T47D (cell line): ENCODE results near the gene LTA4H.

Source experiments
- DNase-seq, 2 experiments: peaks; one replicate each; pipeline versions ENCODE4 v3.0.0 to v3.0.0-alpha.2; 2011 to 2012; ENCODE audit warnings: low read depth in 1 of 2, low spot score in 1 of 2
- JUND ChIP-seq: IDR thresholded peaks from 2 replicates; pipeline ENCODE4 v1.6.1; 2012; ENCODE audit warnings: low read depth
- in situ Hi-C: cut with HindIII; loops from 2 replicates; pipeline ENCODE4 v1.10.0; 2016; ENCODE audit warnings: low sequenced_read_pairs, low pct_unique_long_range_greater_than_20kb

The LTA4H gene

DNA sequence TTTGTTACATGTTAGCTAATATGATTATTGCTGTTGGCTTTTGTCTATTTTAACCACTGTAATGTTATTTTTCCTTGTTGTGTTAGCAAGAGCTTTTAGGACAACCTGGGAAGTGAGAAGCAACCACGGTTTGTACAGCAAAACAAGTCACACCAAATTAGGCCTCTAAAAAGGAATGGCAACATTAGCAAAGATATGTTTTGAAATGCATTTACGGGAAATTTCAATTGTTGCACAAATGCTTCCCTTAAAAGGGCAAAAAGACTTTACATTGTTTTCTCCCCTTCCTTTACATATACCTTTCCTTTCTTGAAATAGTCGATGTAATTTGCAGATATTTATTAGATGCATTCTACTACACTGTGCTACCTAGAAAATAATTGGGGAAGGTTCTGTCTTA lies 4.1 kb upstream of the LTA4H start:
- in situ Hi-C loops: no loop called here
- TF ChIP-seq JUND: no peak
- no peak for DNase-seq

DNA sequence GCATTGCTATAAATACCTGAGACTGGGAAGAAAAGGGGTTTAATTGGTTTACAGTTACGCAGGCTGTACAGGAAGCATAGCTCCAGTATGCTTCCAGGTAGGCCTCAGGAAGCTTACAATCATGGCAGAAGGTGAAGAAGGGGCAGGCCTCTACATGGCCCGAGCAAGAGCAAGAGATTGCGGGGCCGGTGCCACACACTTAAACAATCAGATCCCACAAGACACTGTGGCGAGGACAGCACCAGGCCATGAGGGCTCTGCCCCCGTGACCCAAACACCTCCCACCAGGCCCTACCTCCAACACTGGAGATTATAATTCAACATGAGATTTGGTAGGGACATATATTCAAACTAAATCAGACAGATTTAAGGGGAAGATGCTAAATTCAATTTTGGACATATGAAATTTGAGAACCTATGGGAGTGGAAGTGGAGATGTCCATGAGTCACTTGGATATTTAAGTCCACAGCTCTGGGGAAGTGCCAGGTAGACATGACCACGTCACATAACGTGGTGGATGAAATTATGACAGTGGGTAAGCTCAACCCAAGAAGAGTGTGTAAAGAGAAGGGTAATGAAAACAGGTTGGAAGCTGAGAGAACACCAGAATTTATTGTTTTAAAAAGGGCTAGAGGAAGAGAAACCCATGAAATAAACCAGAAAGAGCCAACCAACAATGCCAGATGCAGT lies 1.5 kb upstream of the LTA4H start:
- in situ Hi-C loops: no loop called here
- no peak for TF ChIP-seq JUND
- no peak for DNase-seq

DNA sequence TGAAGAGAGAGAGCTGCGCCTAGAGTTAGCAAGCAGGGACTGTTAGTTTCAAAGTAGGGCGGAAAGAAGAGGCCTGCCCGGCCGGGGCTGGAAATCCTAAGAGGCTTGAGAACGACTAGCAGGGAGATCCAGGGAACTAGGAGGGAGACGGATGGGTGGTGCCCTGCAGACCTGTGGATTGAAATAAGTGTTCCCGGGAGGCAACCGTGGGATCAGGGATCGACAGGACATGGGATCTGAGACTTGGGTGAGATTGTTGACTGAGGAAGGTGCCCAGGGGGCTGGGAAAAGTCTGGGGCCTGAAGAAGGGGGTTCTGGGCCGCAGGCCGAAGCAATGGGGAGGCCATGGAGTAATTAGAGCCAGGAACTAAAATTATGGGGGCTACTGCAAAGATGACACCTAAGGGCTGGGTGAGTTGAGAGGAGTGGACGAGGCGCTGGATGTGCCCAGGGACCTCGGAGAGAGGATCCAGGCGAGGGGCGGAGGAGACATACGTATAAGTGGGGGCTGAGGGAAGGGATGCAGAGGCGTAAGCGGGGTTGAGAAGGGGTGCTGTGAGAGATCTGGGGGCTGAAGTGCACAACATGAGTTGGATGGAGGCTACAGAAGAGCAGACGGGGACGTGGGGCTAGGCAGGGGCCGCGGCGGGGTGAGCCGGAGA lies 635 bp downstream of the LTA4H start:
- no peak for TF ChIP-seq JUND
- in situ Hi-C loops: no loop called here
- DNase-seq: no peak

DNA sequence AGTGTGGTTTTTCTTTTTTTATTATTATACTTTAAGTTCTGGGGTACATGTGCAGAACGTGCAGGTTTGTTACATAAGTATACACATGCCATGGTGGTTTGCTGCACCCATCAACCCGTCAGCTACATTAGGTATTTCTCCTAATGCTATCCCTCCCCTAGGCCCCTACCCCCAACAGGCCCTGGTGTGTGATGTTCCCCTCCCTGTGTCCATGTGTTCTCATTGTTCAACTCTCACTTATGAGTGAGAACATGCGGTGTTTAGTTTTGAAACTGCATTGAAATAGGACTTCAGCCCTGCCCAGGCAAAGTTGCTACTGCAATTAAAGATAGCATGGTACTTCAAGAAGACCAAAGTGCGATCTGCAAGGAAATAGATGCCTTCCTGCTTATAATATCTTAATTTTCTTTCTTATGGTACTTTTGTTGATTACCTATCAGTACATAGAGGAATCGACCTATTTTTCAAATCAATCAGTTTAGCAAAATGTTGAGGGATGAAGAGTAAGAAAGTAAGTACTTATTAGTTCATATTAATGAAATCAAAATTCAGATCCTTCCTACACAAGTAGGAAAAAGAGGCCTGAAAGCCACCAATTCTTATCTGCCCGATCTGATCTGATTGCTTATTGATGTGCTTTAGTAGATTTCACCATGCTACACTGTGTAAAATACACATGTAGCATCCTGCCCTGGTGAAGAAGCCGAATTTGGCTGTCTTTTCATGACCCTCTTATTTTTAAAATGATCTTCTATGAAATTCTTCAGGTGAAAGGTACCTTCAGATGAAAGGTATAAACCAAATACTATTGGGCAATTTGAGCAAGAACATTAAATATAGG lies 1.6 kb downstream of the LTA4H start:
- no peak for DNase-seq
- in situ Hi-C loops: no loop called here
- TF ChIP-seq JUND: no peak

DNA sequence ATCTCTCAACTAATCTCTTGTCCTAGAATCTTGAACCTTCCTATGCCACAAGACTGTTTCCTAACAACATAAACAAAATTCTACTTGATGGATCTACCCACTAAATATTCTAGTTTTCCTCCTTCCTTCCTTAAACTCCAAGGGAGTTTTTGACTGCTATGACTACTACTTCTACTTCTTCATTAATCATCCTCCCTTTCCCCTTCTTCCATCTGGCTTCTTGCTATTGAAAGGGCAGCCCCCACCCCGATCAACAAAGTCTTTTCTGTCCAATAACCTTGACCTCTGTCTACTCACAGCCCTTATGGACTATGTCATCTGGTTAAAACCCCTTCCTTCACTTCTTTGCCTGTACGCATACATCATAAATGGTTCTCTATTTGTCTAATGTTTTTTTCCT lies 5.6 kb downstream of the LTA4H start:
- in situ Hi-C loops: no loop called here
- no peak for DNase-seq
- no peak for TF ChIP-seq JUND

DNA sequence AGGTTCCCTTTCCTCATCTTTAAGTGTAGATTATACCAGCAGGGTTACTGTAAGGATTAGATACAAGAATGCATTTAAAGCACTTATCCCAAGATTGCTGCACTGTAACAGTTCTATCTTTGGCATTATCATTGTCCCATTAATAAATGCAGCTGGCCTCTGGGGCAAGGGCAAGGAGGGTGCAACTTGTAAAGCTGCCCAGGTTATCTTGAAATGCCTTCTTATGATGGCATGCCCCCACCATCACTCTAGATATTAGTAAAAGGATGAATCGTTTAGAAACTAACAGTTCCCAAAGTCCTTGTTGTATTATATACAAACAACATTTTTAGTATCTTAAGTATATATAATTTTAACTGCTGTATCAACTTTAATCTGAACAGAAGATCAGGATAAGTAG lies 6.8 kb downstream of the LTA4H start:
- TF ChIP-seq JUND: no peak
- DNase-seq: no peak
- in situ Hi-C loops: no loop called here

DNA sequence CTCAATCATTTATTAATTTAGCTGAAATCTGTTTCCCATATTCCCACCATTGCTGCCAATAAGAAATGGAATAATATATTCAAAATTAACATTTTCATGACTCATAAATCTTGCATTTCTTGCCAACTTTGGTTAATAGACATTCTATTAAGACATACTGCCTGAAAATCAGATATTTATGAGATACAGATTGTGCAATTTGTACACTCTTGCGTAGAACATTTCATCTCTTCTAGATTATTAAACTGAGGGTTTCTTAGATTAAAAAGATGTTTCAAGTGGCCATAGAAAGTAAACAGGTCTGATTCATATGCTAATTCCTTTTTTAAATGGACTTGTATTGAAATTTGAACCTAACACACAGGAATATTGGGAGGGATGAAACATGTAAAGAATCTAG lies 9.1 kb downstream of the LTA4H start:
- no peak for TF ChIP-seq JUND
- no peak for DNase-seq
- in situ Hi-C loops: no loop called here

DNA sequence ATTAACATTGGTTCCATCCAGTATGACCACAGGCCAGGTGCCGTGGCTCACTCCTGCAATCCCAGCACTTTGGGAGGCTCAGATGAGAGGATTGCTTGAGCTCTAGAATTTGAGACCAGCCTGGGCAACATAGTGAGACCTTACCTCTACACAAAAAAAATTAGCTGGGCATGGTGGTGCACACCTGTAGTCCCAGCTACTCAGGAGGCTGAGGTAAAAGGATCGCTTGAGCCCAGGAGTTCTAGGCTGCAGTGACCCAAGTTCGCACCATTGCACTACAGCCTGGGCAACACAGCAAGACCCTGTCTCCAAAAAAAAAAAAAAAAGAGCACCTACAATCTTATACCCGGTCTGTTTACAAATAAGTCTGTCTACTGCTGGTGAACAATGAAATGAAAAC lies 9.9 kb downstream of the LTA4H start:
- DNase-seq: no peak
- in situ Hi-C loops: no loop called here
- no peak for TF ChIP-seq JUND

DNA sequence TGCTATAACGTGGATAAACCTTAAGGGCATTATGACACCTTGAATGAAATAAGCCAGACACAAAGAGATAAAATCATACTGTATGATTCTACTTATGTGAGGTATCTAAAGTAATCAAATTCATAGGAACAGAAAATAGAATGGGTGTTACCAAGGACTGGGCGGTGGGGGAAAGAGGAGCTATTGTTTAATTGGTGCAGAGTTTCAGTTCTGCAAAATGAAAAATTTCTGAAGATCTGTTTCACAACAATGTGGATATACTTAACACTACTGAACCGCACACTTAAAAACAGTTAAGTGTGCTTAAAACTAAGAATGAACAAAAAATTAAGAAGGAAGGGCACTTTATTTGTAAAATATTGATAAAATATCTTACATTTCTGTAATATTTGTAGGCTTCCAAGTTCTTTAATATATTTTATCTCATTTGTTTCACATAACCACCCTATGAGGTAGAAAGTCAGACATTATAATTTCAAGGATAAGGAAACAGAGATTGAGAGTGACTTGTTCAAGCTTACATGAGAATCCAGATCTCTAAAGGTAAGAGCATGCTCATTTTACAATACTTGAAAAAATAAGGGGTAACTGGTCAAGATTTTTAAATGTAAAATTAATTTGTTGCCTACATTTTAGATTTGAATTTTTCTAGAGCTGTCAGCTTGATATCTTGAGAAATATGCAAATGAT lies 14.9 kb downstream of the LTA4H start:
- in situ Hi-C loops: no loop called here

DNA sequence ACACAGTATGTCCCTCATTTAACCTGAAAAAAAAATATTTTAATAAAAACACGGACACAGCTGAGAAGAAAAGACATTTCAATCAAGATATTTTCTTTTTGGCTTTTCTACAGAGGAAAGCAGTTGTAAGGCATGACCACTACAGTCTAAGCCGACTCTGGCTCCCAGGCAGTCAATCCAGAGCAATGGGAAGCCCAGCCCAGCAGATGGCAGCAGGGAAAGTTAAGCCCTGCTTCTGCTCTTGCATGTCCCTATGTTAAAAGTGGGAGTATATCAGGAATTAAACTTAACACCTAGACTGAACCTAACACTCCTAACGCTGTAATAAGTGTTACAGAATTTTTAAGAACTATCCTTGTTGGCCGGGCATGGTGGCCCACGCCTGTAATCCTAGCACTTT lies 19.7 kb downstream of the LTA4H start:
- in situ Hi-C loops: no loop called here
- DNase-seq: peak in 1 of 2 experiments; percentile 73
- TF ChIP-seq JUND: no peak

More for the DNA sequence above, 14.9 kb downstream of the LTA4H start:
- TF ChIP-seq JUND: no peak
- DNase-seq: no peak

DNA sequence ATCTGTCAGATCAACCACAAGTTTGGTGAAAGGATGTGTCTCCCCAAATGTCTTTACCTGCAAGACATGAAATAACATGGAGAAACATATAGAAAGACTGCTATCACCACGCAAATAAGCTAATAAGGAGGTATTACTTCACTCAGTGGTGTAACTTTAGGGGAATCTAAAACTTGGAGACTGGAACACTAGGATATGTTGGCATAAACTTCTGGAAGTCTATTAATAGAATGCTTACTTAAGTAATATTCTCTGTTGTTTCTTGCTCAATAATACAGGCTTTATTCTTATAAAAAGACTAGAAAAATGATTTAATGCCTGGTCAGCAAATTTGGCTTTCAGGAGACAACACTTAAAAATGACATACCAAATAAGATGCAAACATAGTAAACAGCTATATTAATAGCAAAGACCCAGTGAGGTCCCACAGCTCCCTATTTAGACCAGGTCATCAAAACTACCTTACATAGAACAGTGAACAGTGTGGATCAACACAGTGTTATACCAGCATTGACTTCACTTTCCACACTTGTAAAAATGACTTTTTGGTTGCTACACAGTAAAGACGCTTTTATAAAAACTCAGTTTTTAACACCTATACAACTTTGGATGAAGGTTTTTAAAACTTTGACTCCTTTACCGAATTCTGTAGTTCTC lies 20.3 kb downstream of the LTA4H start:
- DNase-seq: no peak
- TF ChIP-seq JUND: no peak
- in situ Hi-C loops: no loop called here

DNA sequence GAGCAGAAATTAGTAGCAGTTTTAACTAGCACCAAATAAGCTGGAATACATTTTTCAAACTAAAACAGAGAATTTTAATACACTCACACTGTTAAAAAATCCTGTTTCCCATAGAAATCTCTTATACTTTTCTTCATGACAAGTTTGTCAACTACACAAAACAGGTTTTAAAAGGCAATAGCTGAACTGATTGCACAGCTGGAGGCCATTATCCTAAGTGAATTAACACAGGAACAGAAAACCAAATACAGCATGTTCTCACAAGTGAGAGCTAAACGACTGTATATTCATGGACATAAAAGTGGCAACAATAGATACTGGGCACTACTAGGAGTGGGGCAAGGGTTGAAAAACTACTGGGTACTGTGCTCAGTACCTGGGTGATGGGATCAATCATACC lies 27.7 kb downstream of the LTA4H start:
- no peak for DNase-seq
- no peak for TF ChIP-seq JUND
- in situ Hi-C loops: no loop called here
